NT2/D1 (cell line): ENCODE measurements around the gene HES4.
"Not testable (repeated sequence)": the region's sequence is repeated elsewhere in the genome, so short reads cannot be mapped to it uniquely, and the experiment has no call there.

Source experiments
- DNase-seq: peaks from one replicate; pipeline ENCODE4 v3.0.0-alpha.2; 2011; ENCODE audit warnings: low read depth, low spot score
- H3K27me3 ChIP-seq: 2 replicates; pipeline ENCODE4 v1.6.0; 2011; ENCODE audit warnings: mild to moderate bottlenecking; ENCODE audit not compliant: insufficient read length, insufficient read depth
- H3K36me3 ChIP-seq: 2 replicates; pipeline ENCODE4 v1.6.1; 2011; ENCODE audit warnings: mild to moderate bottlenecking, low read length, mixed read lengths; ENCODE audit not compliant: insufficient read depth, insufficient read length
- H3K4me1 ChIP-seq: 2 replicates; pipeline ENCODE4 v1.5.1; 2011; ENCODE audit not compliant: insufficient read depth, insufficient read length
- H3K4me3 ChIP-seq: 2 replicates; pipeline ENCODE4 v1.5.1; 2011; ENCODE audit warnings: low read depth; ENCODE audit not compliant: insufficient read length
- H3K9ac ChIP-seq: 2 replicates; pipeline ENCODE4 v1.6.0; 2011; ENCODE audit warnings: low read depth; ENCODE audit not compliant: insufficient read length
- H3K9me3 ChIP-seq: 2 replicates; pipeline ENCODE4 v1.5.1; 2011; ENCODE audit warnings: mild to moderate bottlenecking, low read length; ENCODE audit not compliant: insufficient read depth
- SUZ12 ChIP-seq: IDR thresholded peaks from 2 replicates; pipeline ENCODE4 v1.6.1; 2011; ENCODE audit not compliant: insufficient read length, insufficient read depth; ENCODE audit errors: extremely low read depth
- YY1 ChIP-seq: IDR thresholded peaks from 2 replicates; pipeline ENCODE4 v1.6.1; 2011; ENCODE audit not compliant: insufficient read length, insufficient read depth
- ZNF274 ChIP-seq: IDR thresholded peaks from 2 replicates; pipeline ENCODE4 v1.6.1; 2011; ENCODE audit warnings: mild to moderate bottlenecking, low read depth, low read length

HES4 gene

GRCh38 chr1:1013922-1014648, 14.2 kb upstream of the HES4 start:
- Histone ChIP-seq H3K36me3 (peaks cover 6% of the 10 kb centered on the region), H3K4me3 (peak overlapping the region; percentile 55), H3K9ac (peak overlapping the region; percentile 80), H3K4me1 (peaks cover 6% of the 10 kb centered on the region), H3K27me3 (no peaks in the 10 kb centered on the region), H3K9me3 (no peaks in the 10 kb centered on the region; the same call in 1 of the 2 replicates)
- no peak for TF ChIP-seq SUZ12
- no peak for TF ChIP-seq ZNF274
- no peak for TF ChIP-seq YY1
- DNase-seq, result no peak

- peak; percentile 33 for DNase-seq
- no peaks in the 10 kb centered on the region; the same call in 1 of the 2 replicates for H3K9me3 ChIP-seq
- peak within 1 kb of the TSS; percentile 80 for H3K9ac ChIP-seq
- peak within 1 kb of the TSS; percentile 55 for H3K4me3 ChIP-seq
- peaks cover 6% of the 10 kb centered on the region for H3K4me1 ChIP-seq
- H3K27me3 ChIP-seq, result no peaks in the 10 kb centered on the region
- no peak for TF ChIP-seq SUZ12
- peaks cover 8% of the 10 kb centered on the region for H3K36me3 ChIP-seq
Measured at GRCh38 chr1:1013105-1013921, 13.4 kb upstream of the HES4 start, which contains the start of gene ISG15. Gene ISG15 (plus strand): TSS chr1:1013497. CDS start chr1:1013574, 77 bp downstream.

GRCh38 chr1:1012736-1013104, 12.8 kb upstream of the HES4 start:
- Histone ChIP-seq H3K9ac (peak overlapping the region; percentile 36), H3K4me3 (peak overlapping the region; percentile 55)
- not testable (repeated sequence) for H3K36me3 ChIP-seq, H3K4me1 ChIP-seq, DNase-seq, H3K27me3 ChIP-seq, H3K9me3 ChIP-seq

DNA sequence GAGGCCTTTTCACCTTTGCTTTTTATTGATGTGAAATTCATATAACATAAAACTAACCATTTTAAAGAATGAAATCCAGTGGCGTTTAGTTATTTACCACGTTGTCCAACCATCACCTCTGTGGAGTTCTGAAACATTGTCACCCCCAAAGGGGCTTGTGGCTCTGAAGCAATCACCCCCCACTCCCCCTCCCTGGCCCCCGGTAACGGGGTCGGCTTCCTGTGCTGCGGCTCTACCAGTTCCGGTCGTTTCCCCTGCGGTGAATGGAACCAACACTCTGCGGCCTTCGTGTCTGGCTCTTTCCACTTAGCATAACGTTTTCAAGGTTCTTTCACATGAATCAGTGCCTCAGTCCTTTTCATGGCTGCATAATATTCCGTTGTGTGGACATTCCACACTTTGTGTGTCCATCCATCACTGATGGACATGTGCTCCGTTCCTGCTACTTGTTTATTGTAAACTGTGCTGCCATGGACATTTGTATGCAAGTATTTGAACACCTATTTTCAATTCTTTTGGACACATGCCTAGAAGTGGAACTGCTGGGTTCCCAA, 11.6 kb upstream of the HES4 start:
- H3K4me1 ChIP-seq, result peaks cover 10% of the 10 kb centered on the region
- no peaks in the 10 kb centered on the region; the same call in 1 of the 2 replicates for H3K9me3 ChIP-seq
- peaks cover 8% of the 10 kb centered on the region for H3K36me3 ChIP-seq
- no peak overlapping the region for H3K9ac ChIP-seq
- TF ChIP-seq SUZ12 (no peak), ZNF274 (no peak), YY1 (no peak)
- H3K4me3 ChIP-seq, result no peak overlapping the region
- no peaks in the 10 kb centered on the region for H3K27me3 ChIP-seq
- no peak for DNase-seq

- H3K9me3 ChIP-seq, H3K27me3 ChIP-seq, H3K36me3 ChIP-seq, H3K9ac ChIP-seq, H3K4me3 ChIP-seq, DNase-seq: not testable (repeated sequence)
- peaks cover 22% of the 10 kb centered on the region for H3K4me1 ChIP-seq
Measured at GRCh38 chr1:1010131-1010530, 10.2 kb upstream of the HES4 start.

DNA sequence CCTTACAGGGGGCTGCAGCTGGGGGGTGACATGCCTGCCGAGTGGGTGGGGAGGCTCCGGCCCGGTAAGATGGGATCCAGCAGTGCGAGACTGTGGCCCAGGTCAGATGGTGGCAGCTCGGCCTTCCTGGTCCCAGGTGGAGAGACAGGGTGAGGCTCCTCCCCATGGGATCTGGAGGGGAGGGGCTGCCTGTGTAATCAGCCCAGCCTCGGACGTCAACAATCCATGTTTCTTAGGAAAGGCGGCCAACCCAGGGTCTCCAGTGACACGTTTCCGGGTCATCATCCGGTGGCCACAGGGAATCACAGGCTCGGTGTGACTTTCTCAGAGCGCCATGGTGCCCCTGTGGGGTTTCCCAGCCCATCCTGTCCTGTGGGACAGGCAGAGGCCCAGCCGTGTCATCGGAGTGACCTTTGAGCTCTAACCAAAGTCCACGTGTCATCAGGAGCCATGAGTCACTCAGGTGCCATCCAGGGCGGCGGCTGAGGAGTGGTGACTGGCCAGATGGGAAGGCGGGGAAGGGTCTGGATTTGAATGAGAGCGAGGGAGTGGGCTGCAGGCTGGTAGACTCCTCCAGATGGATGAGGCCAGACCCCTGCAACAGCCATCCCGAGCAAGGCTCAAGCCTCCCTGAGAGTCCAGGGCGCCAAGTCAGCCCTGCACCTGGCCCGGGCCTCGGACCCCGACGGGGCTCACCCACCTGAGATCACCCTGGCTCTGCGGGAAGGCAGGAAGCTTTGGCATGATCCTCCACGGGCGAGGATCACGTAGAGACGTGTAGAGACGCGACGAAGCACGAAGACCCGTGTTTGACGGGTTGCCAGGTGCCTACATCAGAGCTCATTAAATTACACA, 6.6 kb upstream of the HES4 start:
- H3K4me3 ChIP-seq, result no peak overlapping the region
- peak overlapping the region; percentile 56 for H3K9ac ChIP-seq
- H3K27me3 ChIP-seq, result no peaks in the 10 kb centered on the region
- TF ChIP-seq SUZ12, result no peak
- TF ChIP-seq ZNF274, result no peak
- no peak for TF ChIP-seq YY1
- no peaks in the 10 kb centered on the region; the same call in 1 of the 2 replicates for H3K9me3 ChIP-seq
- peaks cover 13% of the 10 kb centered on the region for H3K36me3 ChIP-seq
- DNase-seq, result no peak
- H3K4me1 ChIP-seq, result peaks cover 36% of the 10 kb centered on the region

- no peak for DNase-seq
- TF ChIP-seq SUZ12, result no peak
- no peak for TF ChIP-seq YY1
- TF ChIP-seq ZNF274, result no peak
- peaks cover 36% of the 10 kb centered on the region for H3K4me1 ChIP-seq
- no peaks in the 10 kb centered on the region for H3K9me3 ChIP-seq
- H3K9ac ChIP-seq, result peak overlapping the region; percentile 32
- peaks cover 11% of the 10 kb centered on the region for H3K36me3 ChIP-seq
- H3K27me3 ChIP-seq, result no peaks in the 10 kb centered on the region
- H3K4me3 ChIP-seq, result no peak overlapping the region
Measured at GRCh38 chr1:1005774-1006304, 5.9 kb upstream of the HES4 start.
